Measurements from ENCODE around the gene C20orf96.
"Not testable (repeated sequence)": the region's sequence is repeated elsewhere in the genome, so short reads cannot be mapped to it uniquely, and the experiment has no call there.

C20orf96 gene

GRCh38 chr20:278607-279571 lies 11.7 kb downstream of the C20orf96 start:
- DNase-seq: no peak

- no peak for DNase-seq
Measured at GRCh38 chr20:278181-278580, 12.4 kb downstream of the C20orf96 start.

GRCh38 chr20:277496-277781 lies 13.1 kb downstream of the C20orf96 start:
- no peak for DNase-seq

GRCh38 chr20:276620-277495 lies 13.7 kb downstream of the C20orf96 start:
- DNase-seq: no peak

- no peak for DNase-seq
Measured at GRCh38 chr20:275791-276190, 14.8 kb downstream of the C20orf96 start.

- DNase-seq: no peak
Measured at GRCh38 chr20:273884-274283, 16.7 kb downstream of the C20orf96 start.

GRCh38 chr20:272718-273117 lies 17.8 kb downstream of the C20orf96 start:
- DNase-seq: no peak

- DNase-seq: no peak
Measured at GRCh38 chr20:271528-271927, 19.0 kb downstream of the C20orf96 start.

GRCh38 chr20:271069-271468 lies 19.5 kb downstream of the C20orf96 start:
- no peak for DNase-seq

- no peak for DNase-seq
Measured at GRCh38 chr20:270517-270916, 20.0 kb downstream of the C20orf96 start.

- DNase-seq: peak; percentile 77
Measured at GRCh38 chr20:266596-267562, 23.7 kb downstream of the C20orf96 start.

- DNase-seq: no peak
Measured at GRCh38 chr20:263701-264100, 26.8 kb downstream of the C20orf96 start.

- DNase-seq: no peak
Measured at GRCh38 chr20:259981-260380, 30.6 kb downstream of the C20orf96 start.

GRCh38 chr20:258963-259362 lies 31.6 kb downstream of the C20orf96 start:
- peak; percentile 24 for DNase-seq

GRCh38 chr20:258269-258858 lies 32.2 kb downstream of the C20orf96 start:
- no peak for DNase-seq

- DNase-seq: no peak
Measured at GRCh38 chr20:257419-257818, 33.1 kb downstream of the C20orf96 start, which contains the start of gene DEFB132. TSS of gene DEFB132 (plus strand) at chr20:257724. CDS start at chr20:257779, 55 bp downstream.

- not testable (repeated sequence) for DNase-seq
Measured at GRCh38 chr20:253447-253846, 37.1 kb downstream of the C20orf96 start.

- DNase-seq: no peak
Measured at GRCh38 chr20:252801-253200, 37.7 kb downstream of the C20orf96 start.

- no peak for DNase-seq
Measured at GRCh38 chr20:251354-251753, 39.2 kb downstream of the C20orf96 start.

GRCh38 chr20:242905-243304 lies 47.6 kb downstream of the C20orf96 start:
- no peak for DNase-seq

GRCh38 chr20:237929-238328 lies 52.6 kb downstream of the C20orf96 start:
- no peak for DNase-seq

GRCh38 chr20:237489-237888 lies 53.1 kb downstream of the C20orf96 start:
- DNase-seq: no peak
